Middle frontal gyrus (tissue), 1 donor: Measurements from ENCODE around the gene PPP2R3A.

Experiments
- DNase-seq: peaks from one replicate; pipeline ENCODE4 v3.0.0-alpha.2; 2015; ENCODE audit warnings: low spot score; ENCODE audit errors: extremely low spot score

The PPP2R3A gene

DNA sequence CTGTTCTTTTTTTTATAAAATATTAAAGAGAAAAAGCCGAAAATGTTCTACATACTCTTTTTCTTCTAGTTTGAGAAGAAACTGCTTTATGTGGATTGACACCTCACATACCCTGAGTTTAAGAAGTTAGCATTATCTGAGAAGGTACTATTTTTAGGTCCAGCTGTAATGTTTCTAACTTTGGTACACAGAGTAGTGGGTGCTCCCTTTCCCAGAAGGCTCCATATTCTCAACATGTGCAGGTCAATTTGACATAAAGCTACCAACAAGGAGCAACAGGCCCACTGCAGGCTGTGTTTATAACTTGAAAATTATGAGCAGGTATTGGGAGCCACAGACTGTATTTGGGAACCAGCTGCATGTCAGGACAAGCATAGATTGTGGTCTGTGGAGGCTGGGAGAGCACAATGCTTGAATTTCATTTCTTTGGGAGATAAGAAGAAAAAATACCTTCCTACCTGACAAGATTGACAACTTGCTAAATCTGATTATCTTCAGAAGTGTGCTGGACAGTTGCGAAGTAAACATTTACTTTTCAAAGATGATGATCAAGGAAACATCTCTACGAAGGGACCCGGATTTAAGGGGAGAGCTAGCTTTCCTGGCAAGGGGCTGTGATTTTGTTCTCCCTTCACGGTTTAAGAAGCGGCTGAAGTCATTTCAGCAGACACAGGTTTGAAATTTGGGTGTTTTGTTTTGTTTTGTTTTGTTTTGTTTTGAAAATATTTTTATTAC, 57.2 kb downstream of the PPP2R3A start:
- DNase-seq, result no peak

DNA sequence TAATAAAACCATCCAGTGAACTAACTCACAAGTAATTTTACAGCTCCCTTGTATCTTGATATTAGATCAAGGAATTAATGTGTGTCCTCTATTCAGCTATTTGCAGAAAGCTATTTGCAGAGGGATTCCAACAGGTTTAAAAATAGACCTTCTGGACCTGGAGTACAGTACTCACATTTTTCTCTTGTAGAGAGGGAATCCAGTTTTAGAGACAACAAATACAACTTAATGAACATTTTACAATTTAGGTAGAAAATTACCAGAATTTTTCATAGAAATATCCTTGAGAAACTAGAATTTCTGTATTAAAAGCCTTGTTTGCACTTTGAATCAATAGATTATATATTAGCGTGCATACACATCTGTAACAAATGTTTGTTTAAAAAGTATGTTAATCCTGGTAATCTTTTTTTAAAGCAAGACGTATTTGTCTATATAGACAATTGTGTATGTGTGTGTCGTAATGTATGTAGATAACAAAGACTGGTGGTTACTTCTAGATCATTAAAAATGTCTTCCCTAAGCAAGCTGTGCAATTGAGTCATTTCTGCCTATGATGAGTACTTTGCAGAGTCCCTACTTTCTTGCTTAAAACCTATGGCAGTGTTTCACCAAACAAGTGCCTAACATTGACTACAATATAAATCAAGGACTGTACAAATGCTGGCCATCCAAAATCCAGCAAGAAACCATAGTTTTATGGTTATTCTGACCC, 57.9 kb downstream of the PPP2R3A start:
- DNase-seq, result no peak

DNA sequence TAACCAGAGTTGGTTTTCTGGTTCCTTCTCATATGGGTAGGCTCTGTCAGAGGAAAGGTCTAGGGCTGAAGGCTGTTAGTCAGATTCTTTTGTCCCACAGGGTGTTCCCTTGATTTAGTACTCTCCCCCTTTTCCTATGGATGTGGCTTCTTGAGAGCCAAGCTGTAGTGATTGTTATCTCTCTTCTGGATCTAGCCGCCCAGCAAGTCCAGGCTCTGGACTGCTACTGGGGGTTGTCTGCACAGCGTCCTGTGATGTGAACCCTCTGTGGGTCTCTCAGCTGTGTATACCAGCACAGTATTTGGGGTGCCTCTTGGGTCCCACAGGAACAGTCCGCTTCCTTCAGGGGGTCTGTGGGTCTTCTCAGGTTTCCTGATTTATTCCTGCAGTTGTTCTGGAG, 70.8 kb downstream of the PPP2R3A start:
- no peak for DNase-seq

DNA sequence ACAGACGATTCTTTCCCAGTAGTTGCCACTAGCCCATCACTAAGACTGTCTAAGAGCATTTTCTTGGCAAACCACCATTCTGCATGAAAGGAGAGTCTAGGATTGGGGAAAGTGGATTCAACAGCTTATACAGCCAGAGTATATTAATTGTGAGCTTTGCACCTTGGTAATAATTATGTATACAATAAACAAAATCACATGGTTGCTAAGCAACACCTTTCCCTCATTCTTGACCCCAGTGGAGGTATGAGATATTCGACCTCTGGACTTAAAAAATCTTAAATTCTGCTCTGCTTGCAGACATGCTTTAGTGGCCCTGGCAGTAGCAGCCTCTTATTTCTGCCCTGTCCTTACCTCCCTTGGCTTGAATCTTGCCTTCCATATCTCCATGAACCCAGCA, 73.1 kb downstream of the PPP2R3A start:
- no peak for DNase-seq

DNA sequence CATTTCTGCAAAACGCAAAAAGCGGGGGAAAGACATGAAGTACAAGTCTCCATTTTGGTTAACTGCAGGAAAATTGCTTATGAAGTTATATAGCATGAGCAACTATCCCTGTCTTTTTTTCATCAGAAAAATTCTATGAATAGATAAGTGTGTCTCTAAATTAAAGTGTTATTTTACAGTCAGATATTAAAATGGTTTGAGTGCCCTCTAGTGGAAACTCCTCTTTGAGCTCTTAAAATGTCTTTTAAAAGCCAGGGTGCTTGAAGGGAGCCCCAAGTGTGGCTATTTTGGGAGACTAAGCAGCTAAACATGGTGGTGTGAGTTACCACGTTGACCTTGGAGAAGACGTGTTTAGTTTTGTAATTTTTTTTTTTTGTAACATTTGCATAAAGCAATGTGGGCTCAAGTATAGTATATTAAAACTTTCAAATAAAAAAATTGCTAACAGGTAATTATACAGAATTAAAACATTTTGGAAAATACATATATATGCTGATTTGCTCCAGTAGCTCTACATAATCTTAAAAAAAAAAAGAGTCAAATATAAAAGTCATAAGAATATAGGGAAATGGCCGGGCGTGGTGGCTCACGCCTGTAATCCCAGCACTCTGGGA, 77.2 kb downstream of the PPP2R3A start:
- DNase-seq, result peak; percentile 52

DNA sequence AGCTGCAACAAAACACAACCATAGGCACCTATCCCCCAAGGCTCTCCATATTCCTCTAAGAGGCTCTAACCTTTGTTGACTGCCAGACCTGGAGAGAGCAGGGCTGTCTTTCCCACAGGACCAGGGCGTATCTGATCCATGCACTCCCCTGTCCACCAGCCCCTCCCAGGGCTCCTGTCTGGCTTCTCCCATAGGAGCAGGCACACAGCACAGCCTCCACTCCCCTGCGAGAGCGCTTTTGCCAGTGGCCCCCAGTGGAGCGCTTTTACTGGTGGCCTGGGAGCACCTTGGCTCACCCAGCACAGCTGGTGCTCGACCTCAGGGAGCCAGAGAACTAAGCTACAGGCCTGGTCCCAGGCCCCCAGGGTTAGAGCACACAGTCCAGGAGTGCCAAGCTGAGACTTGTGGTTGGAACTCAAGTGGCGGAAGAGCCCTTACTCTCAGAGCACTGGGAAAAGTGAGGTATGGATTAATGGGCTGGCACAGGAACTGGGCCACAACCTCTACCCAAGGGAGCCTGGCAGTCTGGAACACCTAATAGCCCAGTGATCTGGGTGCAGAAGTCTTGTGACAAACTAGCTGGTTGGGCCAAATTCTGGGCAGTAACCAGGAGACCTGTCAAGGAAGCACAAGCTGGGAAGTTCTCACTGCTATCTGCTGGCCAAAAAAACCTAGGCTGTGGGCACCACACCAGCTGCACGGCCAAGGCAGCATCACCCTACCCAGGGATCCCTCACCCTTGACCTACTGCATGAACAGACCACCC, 79.6 kb downstream of the PPP2R3A start:
- DNase-seq, result no peak

DNA sequence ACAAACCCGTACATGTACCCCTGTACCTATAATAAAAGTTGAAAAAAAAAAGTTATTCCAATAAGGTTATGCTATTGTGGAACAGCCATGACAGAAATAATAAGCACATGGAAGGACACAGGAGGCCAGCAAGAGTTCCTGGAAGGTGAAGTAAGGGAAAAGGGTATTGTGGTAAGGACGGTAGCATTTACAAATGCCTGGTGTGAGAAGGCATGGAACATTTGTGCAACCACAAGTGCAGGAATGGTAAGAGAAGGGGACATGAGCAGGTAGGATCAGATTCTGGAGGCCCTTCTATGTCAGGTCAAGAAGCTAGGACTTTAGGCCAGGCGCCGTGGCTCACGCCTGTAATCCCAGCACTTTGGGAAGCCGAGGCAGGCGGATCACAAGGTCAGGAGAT, 82.5 kb downstream of the PPP2R3A start:
- DNase-seq, result no peak

DNA sequence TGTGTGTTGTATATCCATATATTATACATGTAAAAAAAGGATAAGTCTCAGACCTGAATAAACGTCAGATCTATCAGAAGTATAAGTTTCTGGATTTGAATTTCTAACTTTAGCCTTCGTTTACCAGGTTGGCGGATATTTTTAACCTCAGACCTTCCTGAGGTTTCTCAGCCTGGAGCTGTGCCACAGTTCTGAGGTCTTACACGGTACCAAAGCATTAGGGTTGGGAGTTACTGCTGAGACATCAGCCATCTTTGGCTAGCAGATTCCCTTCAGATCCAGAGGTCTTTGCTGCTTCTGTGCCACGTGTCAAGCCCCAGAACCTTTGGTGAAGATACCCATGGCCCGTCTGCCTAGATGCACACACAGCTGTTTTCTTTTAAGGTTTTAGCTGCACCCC, 84.7 kb downstream of the PPP2R3A start:
- DNase-seq, result no peak

DNA sequence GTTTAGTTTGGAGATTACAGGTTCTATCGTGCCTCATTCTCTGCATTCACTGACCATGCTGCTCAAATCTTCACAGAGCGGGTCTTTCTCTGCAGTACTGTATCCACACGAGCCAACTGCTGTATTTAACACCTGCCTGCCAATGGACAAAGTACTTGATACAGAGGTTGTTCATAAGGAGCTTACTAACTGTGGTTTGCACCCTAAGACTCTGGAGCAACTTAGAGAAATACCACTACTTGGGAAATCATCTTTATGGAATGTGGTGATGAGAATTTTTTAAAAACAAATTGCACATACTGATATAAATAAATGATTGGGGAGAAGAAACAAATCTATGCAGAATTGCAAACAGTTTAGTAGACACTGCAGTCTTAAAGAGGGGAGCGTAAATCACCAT, 90.0 kb downstream of the PPP2R3A start:
- no peak for DNase-seq

DNA sequence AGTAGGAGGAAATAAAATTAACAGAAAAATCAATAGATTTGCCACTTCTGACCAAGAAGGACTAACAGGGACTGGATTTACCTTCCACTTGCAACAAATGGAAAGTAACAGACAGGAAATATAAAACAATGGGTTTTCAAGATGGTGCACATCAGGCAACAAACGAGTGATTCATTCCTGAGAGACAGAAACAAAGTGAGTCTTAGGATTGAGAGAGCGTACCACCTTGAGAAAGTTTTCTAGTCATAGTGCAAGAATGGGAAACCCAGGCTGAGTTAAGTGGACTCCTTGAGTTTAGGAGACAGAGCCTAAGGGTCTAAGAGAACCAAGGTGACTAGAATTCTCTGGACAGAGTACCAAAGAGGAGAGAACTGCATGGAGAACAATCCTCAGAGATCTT, 101.7 kb downstream of the PPP2R3A start:
- no peak for DNase-seq

DNA sequence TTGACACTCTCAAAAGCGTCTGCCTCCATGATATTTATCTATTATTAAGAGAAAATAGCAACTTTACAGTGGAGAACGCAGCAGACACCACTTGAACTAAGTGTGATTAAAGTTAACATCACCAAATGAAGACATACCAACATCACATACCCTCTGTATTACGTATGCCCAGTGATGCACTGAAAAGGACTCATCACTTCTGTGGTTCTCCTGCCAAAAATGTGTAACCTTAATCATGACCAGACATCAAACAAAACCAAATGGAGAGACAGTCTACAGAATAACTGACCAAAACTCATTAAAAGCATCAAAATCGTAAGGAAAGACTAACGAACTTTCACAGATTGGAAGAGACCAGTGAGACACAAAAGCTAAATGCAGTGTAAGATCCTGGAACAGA, 103.2 kb downstream of the PPP2R3A start:
- DNase-seq, result no peak

DNA sequence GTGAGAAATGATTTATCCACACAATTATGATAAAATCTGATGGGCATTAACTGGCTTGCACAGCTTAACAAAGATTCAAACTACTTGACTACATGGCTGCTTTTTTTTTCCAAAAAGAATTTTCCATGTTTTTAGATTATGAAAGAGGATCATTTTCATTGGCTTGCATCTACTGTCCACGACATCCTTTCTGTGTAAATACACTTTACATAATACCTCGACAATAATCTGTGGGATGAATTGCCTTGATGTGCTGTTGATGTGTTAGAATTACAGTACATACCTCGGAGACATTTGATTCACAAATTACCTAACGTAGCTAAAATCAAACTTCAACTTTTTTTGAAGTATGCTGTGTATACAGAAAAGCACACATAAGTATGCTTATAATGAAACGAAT, 104.4 kb downstream of the PPP2R3A start:
- DNase-seq, result no peak

DNA sequence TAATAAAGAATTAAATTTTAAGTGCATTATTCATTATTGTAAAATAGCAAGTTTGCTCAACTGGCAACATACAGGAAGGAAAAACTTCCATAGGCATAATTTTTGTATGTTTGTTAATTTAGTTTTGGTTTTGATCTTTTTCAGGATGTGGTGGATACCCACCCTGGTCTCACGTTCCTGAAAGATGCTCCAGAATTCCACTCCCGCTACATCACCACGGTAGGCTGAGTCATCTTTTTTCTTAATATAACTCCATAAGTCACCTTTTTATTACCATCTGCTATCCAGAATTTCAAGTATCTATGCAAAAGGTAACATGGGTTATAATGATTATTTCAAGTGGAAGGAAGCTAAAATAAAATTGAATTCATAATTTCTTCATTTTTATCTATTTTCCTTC, 104.8 kb downstream of the PPP2R3A start:
- DNase-seq, result no peak

DNA sequence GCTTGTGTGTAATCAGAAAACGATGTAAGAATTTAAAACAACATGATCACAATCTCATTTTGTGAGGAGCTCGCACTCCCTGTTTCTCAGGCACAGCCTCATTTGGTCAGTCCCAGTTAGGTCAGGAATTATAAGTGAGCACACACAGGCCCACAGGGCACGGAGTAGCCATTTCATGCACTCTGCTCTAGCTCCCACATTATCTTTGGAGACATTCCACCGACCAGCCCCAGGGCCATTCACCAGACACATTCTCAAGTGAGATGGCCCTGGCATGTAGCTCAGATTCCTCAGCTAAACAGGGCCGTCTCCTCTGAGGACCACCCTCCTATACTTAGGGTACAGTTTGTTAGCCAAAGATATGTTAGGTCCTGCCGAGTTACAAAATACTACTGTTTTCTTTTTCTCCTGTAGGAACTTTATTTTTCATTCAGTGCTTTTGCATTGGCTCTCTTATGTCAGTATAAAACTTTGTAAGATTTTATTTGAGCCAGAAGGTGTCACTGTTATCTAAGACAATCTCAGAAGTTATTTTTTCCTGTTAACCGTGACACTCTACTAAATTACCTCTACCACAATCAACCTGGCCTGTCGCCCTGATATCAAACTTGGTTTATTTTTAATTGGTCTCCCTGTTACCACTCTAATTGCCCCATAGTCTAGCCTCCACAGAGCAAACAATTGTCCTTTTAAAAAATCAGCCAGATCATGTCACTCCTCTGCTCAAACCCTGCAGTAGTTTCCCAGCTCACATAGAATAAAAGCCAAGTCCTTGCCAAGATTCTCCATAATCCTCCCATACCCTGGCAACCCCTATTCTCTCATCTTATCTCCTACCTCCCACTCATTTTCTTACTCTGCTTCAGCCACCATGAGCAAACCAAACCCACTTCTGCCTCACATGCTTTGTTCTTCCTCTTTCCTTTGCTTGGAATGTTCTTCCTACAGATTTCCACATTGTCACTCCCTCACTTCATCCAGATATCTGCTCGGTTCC, 105.7 kb downstream of the PPP2R3A start:
- DNase-seq, result no peak

DNA sequence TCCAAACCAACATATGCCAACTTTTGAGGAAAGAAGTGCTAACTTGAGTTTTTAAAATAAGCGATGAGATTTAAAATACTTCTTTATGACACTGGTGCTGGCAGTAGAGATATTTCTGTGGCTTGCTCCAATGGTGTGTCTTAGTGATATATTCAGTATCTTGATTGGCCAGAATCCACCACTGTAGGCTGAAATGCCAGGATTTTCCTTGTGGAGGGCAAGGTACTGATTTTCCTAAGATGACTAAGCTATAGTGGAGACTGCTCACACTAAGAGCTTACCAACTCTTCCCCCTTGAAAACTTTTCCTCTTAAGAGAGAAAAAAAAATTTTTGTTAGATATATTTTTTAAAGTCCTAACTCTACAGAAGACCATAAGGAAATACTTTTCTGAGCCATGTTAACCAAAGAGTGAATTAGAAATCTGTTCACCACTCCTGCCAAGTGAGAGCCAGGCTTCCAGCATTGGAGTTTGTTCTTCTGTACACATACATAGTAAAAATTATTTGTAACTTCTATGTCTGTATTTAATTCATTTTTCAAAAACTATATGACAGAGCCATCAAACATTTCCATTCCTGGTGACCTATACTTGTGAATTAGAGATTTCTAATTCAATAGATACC, 109.1 kb downstream of the PPP2R3A start:
- no peak for DNase-seq

DNA sequence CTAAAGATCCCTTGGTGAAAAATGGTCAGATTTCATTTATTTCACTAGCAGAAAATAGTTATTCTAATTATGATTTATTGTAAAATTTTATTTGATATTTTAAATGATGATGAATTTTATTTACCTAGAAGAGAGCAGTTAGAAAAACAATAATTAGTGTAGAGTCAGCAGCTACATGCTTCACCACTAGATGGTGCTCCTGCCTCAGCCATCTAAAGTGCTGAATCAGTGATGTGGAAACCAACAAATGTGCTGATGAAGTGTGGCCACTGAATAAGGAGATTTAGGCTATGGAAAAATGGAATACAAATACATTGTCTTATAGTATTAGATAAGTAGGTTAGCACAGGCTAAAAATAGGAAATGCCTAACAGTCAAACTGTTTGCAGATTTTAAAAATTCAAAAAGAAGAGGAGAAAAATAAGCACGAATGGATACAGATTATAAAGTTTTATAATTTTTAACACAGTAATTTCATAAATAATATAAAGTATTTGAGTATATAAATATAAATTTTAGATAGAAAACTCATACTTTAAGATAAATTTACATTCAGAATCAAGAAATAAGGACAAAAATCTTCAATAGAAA, 109.8 kb downstream of the PPP2R3A start:
- DNase-seq, result peak; percentile 83

DNA sequence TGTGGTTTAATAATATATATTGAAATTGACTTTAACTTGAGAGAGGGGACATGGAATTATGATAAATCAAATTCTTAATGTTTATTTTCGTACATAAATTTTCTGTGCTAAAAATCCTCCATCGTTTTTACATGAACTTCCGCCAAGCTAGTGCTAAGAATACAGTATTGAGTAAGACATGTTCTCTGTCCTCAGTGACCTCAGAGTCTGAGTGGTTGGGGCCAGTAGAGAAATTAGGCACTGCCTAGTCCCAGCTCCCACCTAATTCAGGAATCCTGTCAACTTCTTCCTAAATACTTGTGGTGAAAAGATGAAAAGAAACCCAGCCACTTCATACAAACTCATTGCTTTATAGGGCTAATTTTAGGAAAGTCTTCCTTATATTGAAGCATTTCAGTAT, 110.3 kb downstream of the PPP2R3A start:
- DNase-seq, result no peak

DNA sequence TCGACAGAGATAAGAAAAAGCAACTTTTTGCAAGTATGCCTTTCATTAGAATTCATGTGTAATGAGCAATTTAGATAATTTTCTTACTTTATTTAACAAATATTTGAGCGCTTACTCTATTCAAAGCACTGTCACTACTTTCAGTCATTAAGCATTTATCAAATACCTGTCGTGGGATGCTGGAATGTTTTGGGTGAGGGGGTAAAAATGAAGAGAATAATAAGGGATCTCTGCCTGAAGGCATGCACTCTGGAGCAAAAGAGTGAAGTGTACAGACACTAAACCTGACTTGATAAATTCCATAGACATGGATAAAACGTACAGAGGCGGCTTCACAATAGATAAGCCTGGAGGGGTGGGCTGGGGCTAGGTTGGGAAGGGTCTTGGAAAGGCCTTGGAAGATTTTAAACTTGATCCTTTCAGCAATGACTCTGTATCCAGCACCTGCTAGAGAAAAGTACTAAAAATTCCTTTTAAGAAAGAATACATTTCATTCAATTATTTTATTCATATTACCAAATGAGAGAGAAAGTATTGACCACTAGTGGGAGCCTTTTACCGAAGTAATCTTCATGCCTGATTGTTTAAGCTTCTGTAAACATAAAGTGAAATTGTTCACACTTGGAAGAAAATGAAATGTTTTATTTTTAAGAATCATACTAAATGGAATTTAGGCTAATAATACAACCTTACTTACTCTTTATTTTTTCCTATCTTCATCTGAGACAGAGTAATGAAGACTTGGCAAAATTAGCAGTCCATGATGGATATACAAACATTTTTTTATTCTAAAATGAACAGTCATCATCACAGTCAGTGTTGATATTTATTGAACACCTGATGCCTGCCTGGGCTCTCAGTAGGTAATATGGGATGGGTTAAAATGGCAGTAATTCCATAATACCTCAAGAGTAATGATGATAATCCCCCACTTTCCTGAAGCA, 113.2 kb downstream of the PPP2R3A start:
- no peak for DNase-seq
